ENCODE data around the gene LMTK2.

Gene LMTK2

DNA sequence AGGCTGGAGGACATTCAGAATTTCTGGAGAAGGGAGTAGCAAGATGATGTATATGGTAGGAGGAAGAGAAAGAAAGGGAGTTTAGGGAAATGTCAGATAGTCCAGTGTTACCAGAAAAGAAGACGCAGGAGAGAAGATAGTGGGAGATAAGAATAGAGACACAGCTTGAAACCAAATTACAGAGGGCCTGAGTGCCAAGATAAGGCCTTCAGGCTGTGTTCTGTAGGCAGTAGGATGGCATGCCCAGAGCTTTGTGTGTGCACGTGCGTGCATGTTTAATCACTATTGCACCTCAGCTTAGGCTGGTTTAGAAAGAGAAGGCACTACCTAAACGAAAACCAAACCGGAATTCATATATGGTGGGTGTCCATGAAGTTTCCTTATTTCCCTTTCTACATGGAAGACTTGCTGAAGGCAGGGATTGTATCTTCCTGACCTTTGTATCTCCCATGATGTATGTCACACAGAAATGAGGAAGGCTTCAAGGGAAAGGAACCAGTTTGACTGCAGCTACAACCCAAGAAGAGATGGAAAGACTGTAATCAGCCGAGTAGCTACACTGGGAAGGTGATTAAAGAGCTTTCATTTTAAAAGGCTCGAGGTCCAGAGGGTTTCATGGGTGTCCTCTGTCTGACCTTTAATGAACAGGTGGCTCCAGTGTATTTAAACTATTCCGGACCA lies 68.7 kb downstream of the LMTK2 start:
- DNase-seq (ENCODE audit: low spot score): no peak

DNA sequence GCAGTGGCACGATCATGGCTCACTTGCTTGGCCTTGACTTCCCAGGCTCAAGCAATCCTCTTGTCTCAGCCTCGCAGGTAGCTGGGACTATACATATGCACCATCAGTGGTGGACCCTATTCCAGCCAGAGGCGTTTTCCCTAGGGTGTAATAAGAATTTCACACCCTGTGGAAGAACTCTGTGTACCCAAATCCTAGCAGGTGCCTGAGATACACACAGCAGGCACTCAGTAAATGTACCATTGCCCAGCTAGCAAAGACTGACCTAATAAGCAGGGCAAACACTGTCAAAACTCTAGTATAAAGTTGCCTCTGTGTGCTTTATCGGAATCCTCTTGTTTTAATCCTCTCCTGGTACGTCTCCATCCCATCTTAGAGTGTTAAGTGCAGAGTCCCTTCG lies 70.9 kb downstream of the LMTK2 start:
- no peak for DNase-seq (ENCODE audit: low spot score)

DNA sequence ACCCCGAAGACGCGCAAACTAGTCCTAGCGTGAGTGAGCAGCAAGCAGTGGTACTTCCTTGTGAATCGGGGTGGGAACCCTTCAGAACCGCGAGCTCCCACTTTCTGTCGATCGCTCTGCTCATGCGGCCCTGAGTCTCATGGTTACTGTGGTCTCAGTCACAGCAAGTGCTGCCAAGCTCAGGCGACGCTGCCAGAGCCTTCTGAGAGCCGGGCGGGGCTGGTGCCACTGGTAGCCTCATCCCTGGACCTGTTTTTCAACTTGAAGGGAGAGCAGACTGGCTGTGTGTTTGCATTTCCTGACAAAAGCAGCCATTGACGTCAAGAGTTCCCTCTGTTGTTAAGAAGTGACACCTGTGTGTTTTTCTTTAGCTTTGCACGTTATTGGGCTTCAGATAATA lies 71.7 kb downstream of the LMTK2 start:
- DNase-seq (ENCODE audit: low spot score): no peak

DNA sequence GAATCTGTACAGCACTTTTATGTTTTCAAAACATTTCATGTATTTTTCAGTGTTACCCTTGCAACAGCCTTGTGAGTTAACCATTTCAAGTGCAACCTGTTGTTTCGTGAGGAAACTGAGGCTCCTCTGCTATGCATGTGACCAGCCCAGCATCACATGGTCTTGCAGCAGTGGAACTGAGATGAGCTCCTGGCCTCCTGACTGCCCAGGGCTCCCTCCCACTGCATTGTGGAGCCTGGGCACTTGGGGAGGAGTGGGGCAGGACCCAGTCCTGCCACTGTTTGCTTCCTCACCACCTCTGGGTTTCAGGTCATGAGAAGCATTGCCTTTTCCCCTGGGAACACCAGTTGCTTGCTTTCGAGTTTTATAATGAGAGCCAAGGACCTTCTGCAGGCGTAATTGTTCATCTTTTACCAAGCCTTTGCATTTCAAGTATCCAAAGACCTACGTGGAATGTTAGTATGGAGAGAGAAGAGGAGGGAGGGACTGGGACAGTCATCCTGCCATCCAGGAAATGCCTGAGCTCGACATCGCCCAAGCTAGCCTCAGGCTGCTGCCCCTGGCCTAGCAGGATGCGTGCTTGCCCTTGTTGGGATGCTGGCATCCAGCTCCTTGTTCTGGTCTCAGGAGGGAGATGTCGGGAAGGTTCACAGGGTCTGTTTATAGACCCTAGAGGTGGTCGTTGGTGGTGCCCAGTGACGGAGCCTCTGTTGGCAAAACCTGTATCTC lies 72.3 kb downstream of the LMTK2 start:
- DNase-seq (ENCODE audit: low spot score): no peak

DNA sequence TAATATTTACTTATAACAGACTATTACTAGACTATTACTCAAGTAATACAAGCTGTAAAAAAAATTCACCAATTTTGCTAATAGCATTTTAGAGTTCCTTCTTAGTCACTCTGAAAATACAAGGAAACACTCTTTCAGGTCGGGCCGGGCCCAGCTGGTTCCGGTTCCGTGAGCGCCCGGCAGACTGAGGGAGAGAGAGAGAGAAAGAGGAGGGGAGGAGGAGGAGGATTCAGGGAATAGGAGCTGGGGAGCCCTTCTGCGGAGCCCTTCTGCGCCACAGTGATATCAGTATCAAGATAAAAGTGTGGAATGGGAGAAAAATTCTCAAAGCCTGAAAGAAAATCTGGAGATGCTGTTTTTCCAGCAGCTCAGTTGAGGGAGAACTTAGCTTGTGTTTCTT lies 74.1 kb downstream of the LMTK2 start:
- no peak for DNase-seq (ENCODE audit: low spot score)

DNA sequence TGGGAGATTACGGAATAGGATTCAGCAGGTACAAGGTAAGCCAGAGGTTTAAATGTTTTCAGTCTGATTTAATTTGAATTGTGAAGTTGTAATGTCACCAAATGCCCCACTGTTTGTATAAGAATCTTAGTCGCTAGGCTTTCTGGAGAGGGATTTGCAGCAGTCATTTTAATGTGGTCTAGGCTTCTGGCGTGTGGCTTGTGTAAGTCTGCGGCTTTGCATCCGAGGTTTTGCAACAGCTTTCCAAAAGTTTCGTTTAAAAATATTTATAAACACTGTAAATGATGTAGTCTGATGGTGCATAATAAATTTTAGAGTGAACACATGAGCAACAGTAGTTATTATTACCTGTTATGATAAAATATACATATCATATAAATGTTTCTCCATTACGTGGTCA lies 78.4 kb downstream of the LMTK2 start:
- DNase-seq (ENCODE audit: low spot score): no peak

DNA sequence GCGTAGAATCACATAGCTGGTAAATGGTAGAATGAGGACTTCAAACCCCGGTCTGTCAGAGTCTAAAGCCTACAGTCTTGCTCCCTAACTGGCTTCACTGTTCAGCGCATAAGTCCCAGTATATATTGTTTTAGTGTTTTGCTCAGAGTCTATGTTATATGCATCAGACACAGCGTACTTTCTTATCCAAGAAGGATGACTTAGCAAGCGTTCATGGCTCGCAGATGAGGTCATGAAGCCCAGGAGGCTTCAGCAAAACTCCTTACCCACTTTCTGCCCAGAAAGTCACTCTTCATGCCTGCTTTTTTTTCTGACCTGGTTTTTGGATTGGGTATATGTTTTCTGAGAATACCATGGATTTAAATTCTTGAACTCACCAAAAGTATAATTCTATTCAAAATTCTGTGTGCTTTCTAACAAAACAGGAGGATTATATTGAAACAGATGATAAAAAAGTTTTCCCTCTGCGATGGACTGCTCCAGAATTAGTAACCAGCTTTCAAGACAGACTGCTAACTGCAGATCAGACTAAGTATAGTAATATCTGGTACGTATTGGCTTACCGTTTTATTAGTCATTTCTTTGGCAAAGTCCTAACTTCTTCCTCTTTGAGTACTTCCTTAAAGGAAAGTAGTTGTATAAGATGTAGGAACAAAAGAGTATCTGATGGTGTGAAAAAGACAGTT lies 79.9 kb downstream of the LMTK2 start:
- no peak for DNase-seq (ENCODE audit: low spot score)

DNA sequence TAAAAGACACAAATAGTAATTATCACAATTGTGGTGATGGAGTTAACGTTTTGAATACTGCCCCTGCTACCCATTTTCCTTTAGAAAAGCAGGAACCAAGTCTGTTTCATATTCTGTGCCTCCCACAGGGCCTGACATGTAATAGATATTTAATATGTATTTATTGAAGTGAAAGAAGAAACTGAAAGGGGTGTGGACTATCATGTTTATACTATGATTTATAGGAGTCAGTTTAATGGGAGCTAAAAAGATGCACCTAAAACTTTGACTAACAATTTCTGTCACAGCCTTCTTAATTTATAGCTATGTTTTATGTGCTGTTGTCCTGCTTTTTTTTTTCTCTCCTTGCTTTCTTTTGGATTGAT lies 80.5 kb downstream of the LMTK2 start:
- no peak for DNase-seq (ENCODE audit: low spot score)

DNA sequence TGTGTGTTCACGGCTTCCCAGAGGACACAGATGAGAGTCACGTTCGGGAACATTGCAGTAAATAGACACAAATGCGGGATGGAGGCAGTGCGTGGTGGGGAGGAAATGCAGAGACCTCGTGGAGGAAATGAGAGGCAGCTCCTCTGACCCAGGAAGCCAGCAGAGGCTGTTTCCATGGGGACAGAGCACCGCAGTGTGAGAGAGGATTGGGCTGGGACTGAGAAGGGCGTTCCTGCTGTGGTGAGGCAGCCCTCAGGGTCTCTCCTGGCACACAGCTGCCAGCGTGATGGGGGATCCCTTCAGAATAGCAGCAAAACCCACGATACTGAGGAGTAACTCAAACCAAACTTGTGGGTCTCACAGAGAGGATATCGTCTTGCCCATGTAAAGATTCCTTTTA lies 82.9 kb downstream of the LMTK2 start:
- no peak for DNase-seq (ENCODE audit: low spot score)

DNA sequence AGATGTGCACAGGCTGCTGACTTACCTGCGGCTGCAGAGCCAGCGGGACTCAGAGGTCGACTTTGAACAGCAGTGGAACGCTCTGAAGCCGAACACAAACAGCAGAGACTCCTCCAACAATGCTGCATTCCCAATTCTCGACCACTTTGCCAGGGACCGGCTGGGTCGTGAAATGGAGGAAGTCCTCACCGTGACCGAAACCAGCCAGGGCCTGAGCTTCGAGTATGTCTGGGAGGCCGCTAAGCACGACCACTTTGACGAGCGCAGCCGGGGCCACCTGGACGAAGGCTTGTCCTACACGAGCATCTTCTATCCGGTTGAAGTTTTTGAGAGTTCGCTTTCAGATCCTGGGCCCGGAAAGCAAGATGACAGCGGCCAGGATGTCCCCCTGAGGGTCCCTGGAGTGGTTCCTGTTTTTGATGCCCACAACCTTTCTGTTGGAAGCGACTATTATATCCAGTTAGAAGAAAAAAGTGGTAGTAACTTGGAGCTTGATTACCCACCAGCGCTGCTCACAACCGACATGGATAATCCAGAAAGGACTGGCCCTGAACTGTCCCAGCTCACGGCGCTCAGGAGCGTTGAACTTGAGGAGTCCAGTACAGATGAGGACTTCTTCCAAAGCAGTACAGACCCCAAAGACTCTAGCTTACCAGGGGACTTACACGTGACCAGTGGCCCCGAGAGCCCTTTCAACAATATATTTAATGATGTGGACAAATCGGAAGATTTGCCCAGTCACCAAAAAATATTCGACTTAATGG lies 85.2 kb downstream of the LMTK2 start:
- no peak for DNase-seq (ENCODE audit: low spot score)

DNA sequence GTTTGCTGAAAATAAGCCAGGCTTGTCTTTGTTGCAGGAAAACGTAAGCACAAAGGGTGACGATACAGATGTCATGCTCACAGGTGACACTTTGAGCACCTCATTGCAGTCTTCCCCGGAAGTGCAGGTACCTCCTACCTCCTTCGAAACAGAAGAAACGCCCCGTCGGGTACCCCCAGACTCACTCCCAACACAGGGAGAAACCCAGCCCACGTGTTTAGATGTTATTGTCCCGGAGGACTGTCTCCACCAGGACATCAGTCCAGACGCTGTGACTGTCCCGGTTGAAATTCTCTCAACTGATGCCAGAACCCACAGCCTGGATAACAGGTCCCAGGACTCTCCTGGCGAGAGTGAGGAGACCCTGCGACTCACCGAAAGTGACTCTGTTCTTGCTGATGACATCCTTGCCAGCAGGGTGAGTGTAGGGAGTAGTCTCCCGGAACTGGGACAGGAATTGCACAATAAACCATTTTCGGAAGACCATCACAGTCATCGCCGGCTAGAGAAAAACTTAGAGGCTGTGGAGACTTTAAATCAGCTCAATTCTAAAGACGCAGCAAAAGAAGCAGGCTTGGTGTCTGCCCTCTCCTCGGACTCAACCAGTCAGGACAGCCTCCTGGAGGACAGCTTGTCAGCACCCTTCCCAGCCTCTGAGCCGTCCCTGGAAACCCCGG lies 86.3 kb downstream of the LMTK2 start:
- no peak for DNase-seq (ENCODE audit: low spot score)

DNA sequence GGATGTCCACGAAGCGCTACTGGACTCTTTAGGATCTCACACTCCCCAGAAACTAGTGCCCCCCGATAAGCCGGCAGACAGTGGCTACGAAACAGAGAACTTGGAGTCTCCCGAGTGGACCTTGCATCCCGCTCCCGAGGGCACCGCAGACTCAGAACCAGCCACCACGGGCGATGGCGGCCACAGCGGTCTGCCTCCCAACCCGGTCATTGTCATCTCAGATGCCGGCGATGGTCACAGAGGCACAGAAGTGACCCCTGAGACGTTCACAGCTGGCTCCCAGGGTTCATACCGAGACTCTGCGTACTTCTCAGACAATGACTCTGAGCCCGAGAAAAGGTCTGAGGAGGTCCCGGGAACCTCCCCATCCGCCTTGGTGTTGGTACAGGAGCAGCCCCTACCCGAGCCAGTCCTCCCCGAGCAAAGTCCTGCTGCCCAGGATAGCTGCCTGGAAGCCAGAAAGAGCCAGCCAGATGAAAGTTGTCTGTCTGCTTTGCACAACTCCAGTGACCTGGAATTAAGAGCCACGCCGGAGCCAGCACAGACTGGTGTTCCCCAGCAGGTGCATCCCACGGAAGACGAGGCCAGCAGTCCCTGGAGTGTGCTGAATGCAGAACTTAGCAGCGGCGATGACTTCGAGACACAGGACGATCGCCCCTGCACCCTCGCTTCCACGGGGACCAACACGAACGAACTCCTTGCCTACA lies 87.0 kb downstream of the LMTK2 start:
- no peak for DNase-seq (ENCODE audit: low spot score)

DNA sequence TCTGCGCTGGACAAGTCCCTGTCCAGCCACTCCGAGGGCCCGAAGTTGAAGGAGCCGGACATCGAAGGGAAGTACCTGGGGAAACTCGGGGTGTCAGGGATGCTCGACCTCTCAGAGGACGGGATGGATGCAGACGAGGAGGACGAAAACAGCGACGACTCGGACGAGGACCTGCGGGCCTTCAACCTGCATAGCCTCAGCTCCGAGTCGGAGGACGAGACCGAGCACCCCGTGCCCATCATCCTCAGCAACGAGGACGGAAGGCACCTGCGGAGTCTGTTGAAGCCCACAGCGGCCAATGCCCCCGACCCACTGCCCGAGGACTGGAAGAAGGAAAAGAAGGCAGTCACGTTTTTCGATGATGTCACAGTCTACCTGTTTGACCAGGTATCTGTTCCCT lies 87.5 kb downstream of the LMTK2 start:
- DNase-seq (ENCODE audit: low spot score): no peak

DNA sequence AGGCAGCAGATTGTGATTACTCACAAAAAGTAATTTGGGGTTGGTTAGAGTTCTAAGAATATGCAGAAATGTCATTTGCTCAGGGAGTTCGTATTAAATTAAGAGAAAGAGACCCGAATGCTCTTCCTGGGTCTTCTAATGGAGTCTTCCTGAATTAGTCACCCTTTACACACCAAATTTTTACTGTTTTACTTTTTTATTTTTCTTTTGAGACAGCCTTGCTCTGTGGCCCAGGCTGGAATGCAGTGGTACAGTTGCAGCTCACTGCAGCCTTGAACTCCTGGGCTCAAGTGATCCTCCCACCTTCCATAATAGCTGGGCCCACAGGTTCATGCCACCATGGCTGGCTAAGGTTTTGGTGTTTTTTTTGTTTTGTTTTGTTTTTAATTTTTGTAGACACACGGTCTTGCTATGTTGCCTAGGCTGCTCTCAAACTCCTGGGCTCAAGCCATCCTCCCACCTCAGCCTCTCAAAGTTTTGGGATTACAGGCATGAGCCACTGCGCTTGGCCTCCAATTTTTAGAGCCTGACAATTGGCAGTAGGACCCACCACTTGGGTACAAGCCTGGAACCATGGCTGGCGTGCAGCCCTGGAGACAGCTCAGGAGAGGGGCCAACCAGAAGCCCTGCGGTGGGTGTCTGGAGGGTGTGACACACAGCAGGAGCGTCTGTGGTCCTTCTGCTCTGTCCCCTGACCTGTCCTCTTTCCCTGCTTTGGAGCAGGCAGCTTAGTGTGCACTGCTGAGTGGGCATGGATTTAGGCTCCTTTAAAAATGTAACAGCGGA lies 88.2 kb downstream of the LMTK2 start:
- no peak for DNase-seq (ENCODE audit: low spot score)

DNA sequence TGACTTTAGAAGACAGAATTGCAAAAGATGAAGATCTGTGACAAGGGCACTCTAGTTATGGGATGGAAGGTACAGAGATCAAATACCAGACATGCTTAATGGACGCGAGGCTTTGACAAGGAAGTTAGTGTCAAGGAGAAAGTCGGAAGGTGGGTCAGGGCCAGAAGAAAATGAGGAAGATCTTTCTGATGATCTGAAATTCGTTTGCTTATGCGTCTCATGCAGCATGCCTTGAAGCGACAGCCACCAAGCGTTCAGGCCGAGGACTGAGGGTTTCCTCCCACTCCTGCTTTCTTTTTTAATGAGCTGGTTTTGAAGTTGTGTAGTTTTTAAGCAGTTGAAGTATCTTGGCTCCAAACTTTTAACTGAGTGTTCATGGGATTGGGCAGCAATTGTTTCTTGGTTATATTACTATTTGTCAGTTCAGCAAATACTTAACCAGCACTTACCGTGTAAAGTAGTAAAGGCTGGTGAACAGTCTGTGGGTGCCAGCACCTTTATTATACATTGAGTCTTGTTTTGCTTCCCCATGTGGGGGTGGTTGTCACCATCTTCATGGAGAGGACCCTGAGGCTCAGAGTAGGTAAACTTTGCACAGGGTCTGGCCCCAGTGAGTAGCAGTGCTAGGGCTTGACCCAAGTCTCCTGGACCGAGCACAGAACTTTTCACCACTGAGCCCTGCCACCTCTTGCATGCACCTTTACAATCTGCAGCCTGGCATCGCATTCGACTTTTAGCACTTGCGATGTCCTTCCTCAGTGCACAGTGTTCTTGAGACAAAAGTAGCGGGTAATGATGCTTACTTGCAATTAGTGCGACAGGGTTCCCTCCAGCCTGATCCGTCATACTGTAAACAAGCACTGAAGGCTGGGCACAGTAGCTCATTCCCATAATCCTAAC lies 90.3 kb downstream of the LMTK2 start:
- DNase-seq (ENCODE audit: low spot score): no peak

DNA sequence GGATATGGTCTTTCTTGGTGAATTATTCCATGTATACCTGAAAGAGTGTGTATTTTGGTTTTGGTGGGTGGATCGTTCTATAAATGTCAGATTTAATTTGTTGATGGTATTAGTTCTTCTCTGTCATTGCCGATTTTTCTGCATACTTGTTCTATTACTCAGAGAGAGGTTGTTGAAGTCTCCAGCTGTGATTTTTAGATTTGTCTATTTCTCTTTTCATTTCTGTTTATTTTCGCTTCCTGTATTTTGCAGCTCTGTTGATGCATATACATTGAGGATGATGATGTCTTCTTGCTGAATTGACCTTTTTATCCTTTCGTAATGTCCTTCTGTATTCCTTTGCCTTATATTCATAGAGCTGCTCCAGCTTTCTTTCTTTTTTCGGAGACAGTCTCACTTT lies 92.5 kb downstream of the LMTK2 start:
- no peak for DNase-seq (ENCODE audit: low spot score)

DNA sequence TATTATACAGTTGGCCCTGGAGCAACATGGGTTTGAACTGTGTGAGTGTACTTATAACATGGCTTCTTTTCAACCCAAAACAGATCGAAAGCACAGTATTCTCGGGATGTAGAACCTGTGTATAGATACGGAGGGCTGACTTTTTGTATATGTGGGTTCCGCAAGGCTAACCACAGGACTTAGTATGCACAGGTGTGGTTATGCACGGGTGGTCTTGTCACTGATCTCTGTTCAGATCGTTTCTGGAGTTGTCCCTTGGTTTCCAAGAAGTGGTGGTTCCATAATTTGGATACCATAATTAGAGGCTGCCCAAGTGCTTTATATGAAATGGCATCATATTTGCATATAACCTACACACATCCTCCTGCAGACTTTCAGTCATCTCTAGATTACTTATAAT lies 93.7 kb downstream of the LMTK2 start:
- no peak for DNase-seq (ENCODE audit: low spot score)

DNA sequence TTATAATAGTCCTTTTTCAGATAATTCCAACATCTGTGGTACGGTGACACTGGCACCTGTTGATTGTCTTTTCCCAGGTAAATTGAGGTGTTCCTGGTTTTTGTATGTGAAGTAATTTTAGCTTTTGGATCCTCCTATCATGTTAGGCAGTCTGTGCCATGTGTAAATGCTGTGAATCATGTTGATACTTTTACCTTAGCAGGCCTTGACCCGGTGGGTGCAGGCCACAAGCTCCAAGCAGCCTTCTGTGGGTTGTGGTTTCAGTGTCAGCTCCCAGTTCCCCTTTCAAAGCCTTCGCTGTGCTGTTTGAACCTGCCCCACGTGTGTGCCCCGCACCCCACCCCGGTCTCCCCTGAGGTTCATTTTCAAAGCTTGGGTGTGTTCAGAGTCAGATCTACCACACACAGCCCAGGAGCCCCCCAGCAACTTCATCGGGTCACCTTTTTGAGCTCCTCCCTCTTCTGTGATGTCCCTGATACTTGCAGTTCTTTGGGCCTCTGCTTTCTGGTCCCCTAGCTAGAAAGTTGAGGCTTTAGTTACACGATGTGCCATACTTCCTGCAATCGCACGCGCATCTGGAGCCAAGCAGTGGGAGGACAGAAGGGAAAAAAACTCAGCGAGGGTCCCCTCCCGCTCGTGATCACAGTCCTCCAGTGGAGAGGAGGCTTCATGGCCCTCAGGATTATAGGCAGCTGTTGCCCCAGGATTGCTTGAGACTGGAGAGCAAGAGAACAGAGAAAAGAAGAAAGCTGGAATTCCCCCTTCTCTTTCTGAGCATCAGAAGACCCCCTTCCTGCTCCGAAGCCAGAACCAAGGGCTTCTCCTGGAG lies 95.9 kb downstream of the LMTK2 start:
- no peak for DNase-seq (ENCODE audit: low spot score)

Measured in ecto neural progenitor cell (in vitro differentiated cells).